Upper lobe of left lung (tissue), 4 donors: ENCODE measurements around the gene APMAP.

Experiments
- CTCF ChIP-seq, 6 experiments: fragments of 450-650 bp in 4 of 6; fragments of 200-600 bp in 2 of 6; sonication (generic) in 2 of 6; IDR thresholded peaks; one replicate each; pipeline ENCODE4 v1.5.1; 2016 to 2019; ENCODE audit warnings: antibody characterized with exemption in 6 of 6
- EP300 ChIP-seq, 4 donors: sonication (generic); formaldehyde crosslinking; IDR thresholded peaks; one replicate each; pipeline ENCODE4 v1.5.1; 2017; ENCODE audit warnings: antibody characterized with exemption in 4 of 4, control low read depth in 2 of 4
- POLR2A ChIP-seq, 4 donors: fragments of 450-650 bp; IDR thresholded peaks; one replicate each; pipeline ENCODE4 v1.5.1; 2016 to 2017; ENCODE audit warnings: antibody characterized with exemption in 4 of 4, mild to moderate bottlenecking in 2 of 4
- POLR2AphosphoS5 ChIP-seq, 2 donors: sonication (generic); formaldehyde crosslinking; IDR thresholded peaks; one replicate each; pipeline ENCODE4 v1.5.1; 2017; ENCODE audit warnings: antibody characterized with exemption in 2 of 2

GRCh38 chr20:25009218-25010145 is 16.9 kb upstream of the APMAP start:
- no peak for TF ChIP-seq CTCF (IDR thresholded peaks at IDR 0.05)
- TF ChIP-seq POLR2A (IDR thresholded peaks at IDR 0.05): no peak
- no peak for TF ChIP-seq EP300 (IDR thresholded peaks at IDR 0.05)
- TF ChIP-seq POLR2AphosphoS5 (IDR thresholded peaks at IDR 0.05): no peak
